ENCODE measurements around the gene CENATAC.
"Not testable (repeated sequence)": the region's sequence is repeated elsewhere in the genome, so short reads cannot be mapped to it uniquely, and the experiment has no call there.

CENATAC gene

GRCh38 chr11:119056421-119056999, 58.6 kb downstream of the CENATAC start:
- peak; percentile 20 to 83 (median 82) for DNase-seq

- DNase-seq: peak; percentile 96 to 99 (median 99)
These were observed 59.2 kb downstream of the CENATAC start, which contains the start of gene HYOU1 for GRCh38 chr11:119057000-119057769. HYOU1 (minus strand) TSS chr11:119057205; CDS start chr11:119056160, 1,045 bp downstream.

GRCh38 chr11:119059128-119059527, 61.2 kb downstream of the CENATAC start:
- DNase-seq: not testable (repeated sequence)

GRCh38 chr11:119061256-119061655, 63.3 kb downstream of the CENATAC start:
- no peak for DNase-seq

- no peak for DNase-seq
These were observed 64.8 kb downstream of the CENATAC start for GRCh38 chr11:119062779-119063178.

GRCh38 chr11:119065369-119065768, 67.4 kb downstream of the CENATAC start:
- DNase-seq: peak in 1 of 3 experiments; percentile 39

Measured in NCI-H1417 (cell line).